ENCODE results near the gene KRT222. TPM values are rescaled to one million over a fixed set of nuclear protein-coding genes. Genes with fewer than 3 reads are reported as not detected.

KRT222 gene
- total and polyA plus RNA-seq, 2 of the 13 experiments (the other 11 are each of a cell fraction or from before 2014, with no cell fraction given): not detected

GRCh38 chr17:40647624-40648383, 17.2 kb downstream of the KRT222 start, which contains the start of gene SMARCE1 (continued):
- TF ChIP-seq ZNF558 (CRISPR knock-in tag; IDR thresholded peaks at IDR 0.05; ENCODE audit: borderline replicate concordance) (no peak), CCAR2 (optimal IDR thresholded peaks at IDR 0.05; ENCODE audit: low read depth, low read length) (no peak), ZNF556 (CRISPR knock-in tag; IDR thresholded peaks at IDR 0.05; ENCODE audit: borderline replicate concordance) (peak; percentile 64; the same call in 1 of the 2 replicates), TRAFD1 (CRISPR knock-in tag; IDR thresholded peaks at IDR 0.05; ENCODE audit: borderline replicate concordance) (no peak), ZNF12 (CRISPR knock-in tag; IDR thresholded peaks at IDR 0.05) (peak; percentile 93), ZNF691 (CRISPR knock-in tag; IDR thresholded peaks at IDR 0.05; ENCODE audit: borderline replicate concordance, low read depth) (no peak), ZBTB46 (CRISPR knock-in tag; IDR thresholded peaks at IDR 0.05; ENCODE audit: borderline replicate concordance) (peak; percentile 55; the same call in 1 of the 2 replicates), ZNF597 (CRISPR knock-in tag; IDR thresholded peaks at IDR 0.05) (no peak), ZNF646 (CRISPR knock-in tag; IDR thresholded peaks at IDR 0.05) (0 out of 2 replicates have a peak, but pooled peaks have one; percentile 69), GATA4 (IDR thresholded peaks at IDR 0.05; ENCODE audit: borderline replicate concordance, low read depth) (no peak), ZNF232 (CRISPR knock-in tag; IDR thresholded peaks at IDR 0.05; ENCODE audit: borderline replicate concordance) (peak; percentile 92), ZBTB14 (CRISPR knock-in tag; IDR thresholded peaks at IDR 0.05) (no peak)

Data from HepG2 (cell line).